DOHH2 (cell line): ENCODE results near the gene GFER.

Source experiments
- H3F3A ChIP-seq: fragments of 200-600 bp; sonication (generic), shearing (Covaris generic); 2 replicates; pipeline ENCODE4 v1.6.0; 2016; ENCODE audit warnings: antibody characterized with exemption, mild to moderate bottlenecking; ENCODE audit not compliant: control insufficient read depth, insufficient read depth
- H3K27ac ChIP-seq: fragments of 200-600 bp; sonication (generic); 2 replicates; pipeline ENCODE4 v1.5.1; 2014; ENCODE audit warnings: low read depth, mild to moderate bottlenecking, low read length, moderate library complexity
- H3K27me3 ChIP-seq: fragments of 200-600 bp; sonication (generic); 2 replicates; pipeline ENCODE4 v1.6.1; 2014; ENCODE audit warnings: mild to moderate bottlenecking, low read length, mixed read lengths; ENCODE audit not compliant: control insufficient read depth
- H3K36me3 ChIP-seq: fragments of 200-600 bp; sonication (generic); 2 replicates; pipeline ENCODE4 v1.6.1; 2014; ENCODE audit warnings: mild to moderate bottlenecking, low read length, moderate library complexity, mixed read lengths; ENCODE audit not compliant: control insufficient read depth
- H3K4me1 ChIP-seq: fragments of 200-600 bp; sonication (generic); 2 replicates; pipeline ENCODE4 v1.6.1; 2014; ENCODE audit warnings: mild to moderate bottlenecking, low read length, mixed read lengths; ENCODE audit not compliant: control insufficient read depth
- H3K4me2 ChIP-seq: fragments of 200-600 bp; sonication (generic); 2 replicates; pipeline ENCODE4 v1.6.0; 2014; ENCODE audit warnings: mild to moderate bottlenecking, low read length, moderate library complexity
- H3K4me3 ChIP-seq: fragments of 200-600 bp; sonication (generic); 2 replicates; pipeline ENCODE4 v1.5.1; 2014; ENCODE audit warnings: mild to moderate bottlenecking, low read length, mixed read lengths
- H3K79me2 ChIP-seq: fragments of 200-600 bp; sonication (generic); 2 replicates; pipeline ENCODE4 v1.6.1; 2014; ENCODE audit warnings: mild to moderate bottlenecking, low read length, mixed read lengths; ENCODE audit not compliant: control insufficient read depth
- H3K9me2 ChIP-seq: fragments of 200-600 bp; sonication (generic); replicated peaks from 2 replicates; pipeline ENCODE4 v1.6.1; 2014; ENCODE audit warnings: mild to moderate bottlenecking, low read length, mixed read lengths; ENCODE audit not compliant: control insufficient read depth
- H3K9me3 ChIP-seq: fragments of 200-600 bp; sonication (generic); 2 replicates; pipeline ENCODE4 v1.6.1; 2014; ENCODE audit warnings: antibody characterized with exemption, low read length, mixed read lengths; ENCODE audit not compliant: control insufficient read depth, insufficient read depth
- H4K20me1 ChIP-seq: fragments of 200-600 bp; sonication (generic); 2 replicates; pipeline ENCODE4 v1.6.0; 2014; ENCODE audit warnings: low read depth, mild to moderate bottlenecking, antibody characterized with exemption, low read length, moderate library complexity; ENCODE audit not compliant: control insufficient read depth, insufficient read depth
- CTCF ChIP-seq: fragments of 200-600 bp; sonication (generic); IDR thresholded peaks from one replicate; pipeline ENCODE4 v1.5.1; 2014; ENCODE audit warnings: antibody characterized with exemption, mild to moderate bottlenecking, low read depth, low read length; ENCODE audit not compliant: poor library complexity, severe bottlenecking
- EZH2phosphoT487 ChIP-seq: fragments of 200-600 bp; sonication (generic); IDR thresholded peaks from 2 replicates; pipeline ENCODE4 v1.6.1; 2017; ENCODE audit warnings: borderline replicate concordance, mild to moderate bottlenecking, antibody characterized with exemption, low read length, moderate library complexity, mixed read lengths

The GFER gene

GRCh38 chr16:1999866-2000514 is 16.0 kb downstream of the GFER start:
- peaks cover 87% of the 10 kb centered on the region for H3K36me3 ChIP-seq
- peaks cover 10% of the 10 kb centered on the region for H4K20me1 ChIP-seq

GRCh38 chr16:2001035-2001434 is 17.0 kb downstream of the GFER start:
- H3K27me3 ChIP-seq: no peaks in the 10 kb centered on the region
- H3K4me1 ChIP-seq: peaks cover 18% of the 10 kb centered on the region
- no peak overlapping the region for H3K4me2 ChIP-seq
- no peak for TF ChIP-seq CTCF
- TF ChIP-seq EZH2phosphoT487: no peak
- H3K27ac ChIP-seq: no peak overlapping the region
- peaks cover 5% of the 10 kb centered on the region for H3F3A ChIP-seq
- peaks cover 88% of the 10 kb centered on the region for H3K36me3 ChIP-seq
- H3K79me2 ChIP-seq: peaks cover 46% of the 10 kb centered on the region
- no peaks in the 10 kb centered on the region for H3K9me2 ChIP-seq
- H3K9me3 ChIP-seq: no peaks in the 10 kb centered on the region
- H4K20me1 ChIP-seq: peaks cover 12% of the 10 kb centered on the region
- H3K4me3 ChIP-seq: no peak overlapping the region

More at GRCh38 chr16:1999866-2000514, 16.0 kb downstream of the GFER start:
- Histone ChIP-seq H3K4me2 (no peak overlapping the region), H3F3A (peaks cover 15% of the 10 kb centered on the region), H3K9me2 (no peaks in the 10 kb centered on the region), H3K4me3 (no peak overlapping the region), H3K9me3 (no peaks in the 10 kb centered on the region), H3K79me2 (peaks cover 36% of the 10 kb centered on the region), H3K4me1 (peaks cover 10% of the 10 kb centered on the region), H3K27ac (no peak overlapping the region), H3K27me3 (no peaks in the 10 kb centered on the region)
- no peak for TF ChIP-seq CTCF
- TF ChIP-seq EZH2phosphoT487: no peak

GRCh38 chr16:2001456-2002355 is 17.7 kb downstream of the GFER start:
- TF ChIP-seq CTCF (no peak), EZH2phosphoT487 (no peak)
- Histone ChIP-seq H3K4me1 (peaks cover 24% of the 10 kb centered on the region), H3K27me3 (no peaks in the 10 kb centered on the region), H3K4me2 (no peak overlapping the region), H3K79me2 (peaks cover 53% of the 10 kb centered on the region), H3K9me2 (no peaks in the 10 kb centered on the region), H4K20me1 (peaks cover 18% of the 10 kb centered on the region), H3K36me3 (peaks cover 92% of the 10 kb centered on the region), H3K9me3 (no peaks in the 10 kb centered on the region), H3K27ac (no peak overlapping the region), H3K4me3 (no peak overlapping the region), H3F3A (peaks cover 2% of the 10 kb centered on the region; the same call in 1 of the 2 replicates)
